ENCODE measurements around the gene RPS6KB2. TPM values are rescaled to one million over a fixed set of nuclear protein-coding genes. Genes with fewer than 3 reads are reported as not detected.

RPS6KB2 gene
- total RNA-seq, 3 donors from 2014 or later (not counting 1 experiment from before 2014, with no cell fraction given) = 81.0 to 89.6 (median 84.6) TPM

- no peak overlapping the region for H3K4me3 ChIP-seq (ENCODE audit: low read length)
- no peaks in the 10 kb centered on the region for H3K9me3 ChIP-seq (ENCODE audit: control insufficient read depth, insufficient read depth, low read length)
- Mint-ChIP-seq H3K27ac (peak overlapping the region in 1 of 2 donors; percentile 87), H3K4me3 (peak overlapping the region; percentile 21), H3K9me3 (no peaks in the 10 kb centered on the region), H3K27me3 (ENCODE audit: low read depth in 2 of 2) (no peaks in the 10 kb centered on the region), H3K4me1 (peaks cover 30 to 73% of the 10 kb centered on the region in 2 donors), H3K36me3 (no peaks in the 10 kb centered on the region)
- 87% methylated on average over 12 of the region's 12 CpGs for WGBS (ENCODE audit: insufficient coverage)
- no peaks in the 10 kb centered on the region for H3K27me3 ChIP-seq (ENCODE audit: control insufficient read depth, insufficient read depth, low read length)
- TF ChIP-seq, protein P1, sequence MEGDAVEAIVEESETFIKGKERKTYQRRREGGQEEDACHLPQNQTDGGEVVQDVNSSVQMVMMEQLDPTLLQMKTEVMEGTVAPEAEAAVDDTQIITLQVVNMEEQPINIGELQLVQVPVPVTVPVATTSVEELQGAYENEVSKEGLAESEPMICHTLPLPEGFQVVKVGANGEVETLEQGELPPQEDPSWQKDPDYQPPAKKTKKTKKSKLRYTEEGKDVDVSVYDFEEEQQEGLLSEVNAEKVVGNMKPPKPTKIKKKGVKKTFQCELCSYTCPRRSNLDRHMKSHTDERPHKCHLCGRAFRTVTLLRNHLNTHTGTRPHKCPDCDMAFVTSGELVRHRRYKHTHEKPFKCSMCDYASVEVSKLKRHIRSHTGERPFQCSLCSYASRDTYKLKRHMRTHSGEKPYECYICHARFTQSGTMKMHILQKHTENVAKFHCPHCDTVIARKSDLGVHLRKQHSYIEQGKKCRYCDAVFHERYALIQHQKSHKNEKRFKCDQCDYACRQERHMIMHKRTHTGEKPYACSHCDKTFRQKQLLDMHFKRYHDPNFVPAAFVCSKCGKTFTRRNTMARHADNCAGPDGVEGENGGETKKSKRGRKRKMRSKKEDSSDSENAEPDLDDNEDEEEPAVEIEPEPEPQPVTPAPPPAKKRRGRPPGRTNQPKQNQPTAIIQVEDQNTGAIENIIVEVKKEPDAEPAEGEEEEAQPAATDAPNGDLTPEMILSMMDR (IDR thresholded peaks at IDR 0.05) = no peak
- intact Hi-C loops (cut with micrococcal nuclease) = no loop called here
- H3K27ac ChIP-seq (ENCODE audit: low read length) = peak overlapping the region; percentile 48
- peaks cover 84% of the 10 kb centered on the region for H3K4me1 ChIP-seq (ENCODE audit: control insufficient read depth, insufficient read depth, low read length)
- no peak for ATAC-seq
- DNase-seq = no peak
- H3K36me3 ChIP-seq (ENCODE audit: control insufficient read depth, insufficient read depth, low read length) = no peaks in the 10 kb centered on the region
These were observed 10.9 kb upstream of the RPS6KB2 start for GRCh38 chr11:67417425-67417824.

- no peaks in the 10 kb centered on the region for H3K9me3 Mint-ChIP-seq
- ATAC-seq (no peak), DNase-seq (peak in 1 of 2 donors; percentile 70)
- peak overlapping the region; percentile 77 for H3K4me3 Mint-ChIP-seq
- H3K4me3 ChIP-seq (ENCODE audit: low read length) = no peak overlapping the region
- peaks cover 71% of the 10 kb centered on the region for H3K4me1 ChIP-seq (ENCODE audit: control insufficient read depth, insufficient read depth, low read length)
- no peaks in the 10 kb centered on the region for H3K27me3 Mint-ChIP-seq (ENCODE audit: low read depth in 2 of 2)
- H3K27ac ChIP-seq (ENCODE audit: low read length) = peak overlapping the region; percentile 43
- H3K4me1 Mint-ChIP-seq = peaks cover 18 to 69% of the 10 kb centered on the region in 2 donors
- H3K27me3 ChIP-seq (ENCODE audit: control insufficient read depth, insufficient read depth, low read length) = no peaks in the 10 kb centered on the region
- WGBS (ENCODE audit: insufficient coverage) = 31% methylated on average over 26 of the region's 26 CpGs
- TF ChIP-seq, protein P1 (IDR thresholded peaks at IDR 0.05) = no peak
- peak overlapping the region; percentile 83 to 87 for H3K27ac Mint-ChIP-seq
- intact Hi-C loops (cut with micrococcal nuclease) = no loop called here
- no peaks in the 10 kb centered on the region for H3K9me3 ChIP-seq (ENCODE audit: control insufficient read depth, insufficient read depth, low read length)
- no peaks in the 10 kb centered on the region for H3K36me3 Mint-ChIP-seq
- no peaks in the 10 kb centered on the region for H3K36me3 ChIP-seq (ENCODE audit: control insufficient read depth, insufficient read depth, low read length)
These were observed 9.6 kb upstream of the RPS6KB2 start for GRCh38 chr11:67418476-67419281.

- H3K27ac ChIP-seq (ENCODE audit: low read length) = peak overlapping the region; percentile 79
- H3K36me3 ChIP-seq (ENCODE audit: control insufficient read depth, insufficient read depth, low read length) = no peaks in the 10 kb centered on the region
- no peaks in the 10 kb centered on the region for H3K27me3 Mint-ChIP-seq (ENCODE audit: low read depth in 2 of 2)
- DNase-seq = no peak
- intact Hi-C loops (cut with micrococcal nuclease) = loop anchor here (2.0 kb wide), 1 partner anchor 17 kb away; no protein-coding TSS in a partner anchor
- H3K36me3 Mint-ChIP-seq = no peaks in the 10 kb centered on the region
- 84% methylated on average over 21 of the region's 21 CpGs for WGBS (ENCODE audit: insufficient coverage)
- no peak overlapping the region for H3K4me3 ChIP-seq (ENCODE audit: low read length)
- peak overlapping the region; percentile 83 to 87 for H3K27ac Mint-ChIP-seq
- no peaks in the 10 kb centered on the region for H3K27me3 ChIP-seq (ENCODE audit: control insufficient read depth, insufficient read depth, low read length)
- peak overlapping the region; percentile 79 for H3K4me3 Mint-ChIP-seq
- peaks cover 68% of the 10 kb centered on the region for H3K4me1 ChIP-seq (ENCODE audit: control insufficient read depth, insufficient read depth, low read length)
- peaks cover 16 to 69% of the 10 kb centered on the region in 2 donors for H3K4me1 Mint-ChIP-seq
- TF ChIP-seq, protein P1 (IDR thresholded peaks at IDR 0.05) = no peak
- no peaks in the 10 kb centered on the region for H3K9me3 ChIP-seq (ENCODE audit: control insufficient read depth, insufficient read depth, low read length)
- H3K9me3 Mint-ChIP-seq = no peaks in the 10 kb centered on the region
- no peak for ATAC-seq
These were observed 8.8 kb upstream of the RPS6KB2 start for GRCh38 chr11:67419325-67420049.
